Stimulated activated CD4-positive, alpha-beta T cell treated with anti-CD3 and anti-CD28 coated beads, Interleukin-2, amount 100 ng/mL, for 48 hours (primary cell): ENCODE results near the gene CACNB3.

Source experiments
- DNase-seq, 2 donors: peaks; one replicate each; pipeline ENCODE4 v3.0.0-alpha.2; 2020

CACNB3 gene

GRCh38 chr12:48788854-48789775 lies 29.2 kb upstream of the CACNB3 start, which contains the start of gene ADCY6:
TSS of gene ADCY6 (minus strand) at chr12:48789089. CDS start at chr12:48783434, 5,655 bp downstream.
- DNase-seq: no peak

DNA sequence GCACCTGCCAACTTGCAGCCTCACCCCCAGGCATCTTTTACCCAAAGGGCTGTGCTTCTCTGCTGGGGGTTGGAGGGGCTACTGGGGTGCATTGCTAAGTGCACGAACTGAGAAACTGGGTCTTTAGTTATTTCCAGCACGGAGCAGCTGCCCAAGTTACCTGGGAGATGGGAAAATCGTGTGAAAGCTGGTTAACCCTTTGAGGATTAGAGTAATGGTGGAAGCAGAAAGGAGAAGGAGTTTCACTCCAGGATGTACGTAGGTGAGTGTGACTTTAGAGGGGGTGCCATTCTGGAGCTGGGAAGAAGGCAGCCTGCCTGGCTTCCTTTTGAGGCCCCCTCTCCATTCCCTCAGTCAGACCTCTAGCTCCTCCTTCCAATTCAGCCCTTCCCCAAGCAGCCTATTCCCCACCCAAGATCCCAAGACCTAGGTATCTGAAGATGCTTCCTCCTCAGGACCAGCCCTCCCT lies 28.4 kb upstream of the CACNB3 start:
- no peak for DNase-seq

DNA sequence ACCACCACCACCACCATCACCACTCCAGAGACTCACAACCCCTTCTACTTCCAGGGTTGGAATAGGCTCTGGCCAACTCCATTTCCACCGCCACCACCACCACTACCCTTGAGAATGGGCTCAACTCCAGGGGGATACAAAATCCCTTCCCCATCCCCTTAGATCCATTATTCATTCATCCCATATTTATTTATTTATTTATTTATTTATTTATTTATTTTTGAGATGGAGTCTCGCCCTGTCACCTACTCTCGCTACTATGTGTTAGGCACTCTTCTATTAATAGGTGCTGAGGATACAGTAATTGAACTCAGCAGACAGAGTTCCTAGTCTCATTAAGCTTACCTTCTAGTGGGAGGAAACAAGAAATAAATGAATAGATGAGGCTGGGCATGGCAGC lies 24.6 kb upstream of the CACNB3 start:
- DNase-seq: no peak

- no peak for DNase-seq
Observed at GRCh38 chr12:48794870-48795269, 23.4 kb upstream of the CACNB3 start.

- peak; percentile 51 to 61 for DNase-seq
Observed at GRCh38 chr12:48795550-48796455, 22.5 kb upstream of the CACNB3 start.

GRCh38 chr12:48796976-48797375 lies 21.3 kb upstream of the CACNB3 start:
- DNase-seq: no peak

- DNase-seq: no peak
Observed at GRCh38 chr12:48800457-48800856, 17.8 kb upstream of the CACNB3 start.

GRCh38 chr12:48800971-48801370 lies 17.3 kb upstream of the CACNB3 start:
- DNase-seq: no peak

DNA sequence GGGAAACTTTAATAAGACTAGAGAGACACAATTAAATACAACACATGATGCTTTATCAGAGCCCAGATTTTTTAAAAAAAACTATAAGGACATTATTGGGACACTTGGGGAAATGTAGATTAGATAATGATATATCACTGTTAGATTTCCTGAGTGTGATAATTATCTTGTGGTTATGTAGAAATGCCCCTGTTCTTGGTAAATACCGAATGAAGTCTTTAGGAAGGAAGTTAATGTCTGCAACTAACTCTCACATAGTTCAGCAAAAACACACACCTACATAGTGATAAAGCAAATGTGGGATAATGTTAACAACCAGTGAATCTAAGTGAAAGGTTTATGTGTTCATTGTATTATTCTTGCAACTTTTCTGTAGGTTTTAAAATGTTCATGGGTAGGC lies 14.6 kb upstream of the CACNB3 start:
- no peak for DNase-seq

DNA sequence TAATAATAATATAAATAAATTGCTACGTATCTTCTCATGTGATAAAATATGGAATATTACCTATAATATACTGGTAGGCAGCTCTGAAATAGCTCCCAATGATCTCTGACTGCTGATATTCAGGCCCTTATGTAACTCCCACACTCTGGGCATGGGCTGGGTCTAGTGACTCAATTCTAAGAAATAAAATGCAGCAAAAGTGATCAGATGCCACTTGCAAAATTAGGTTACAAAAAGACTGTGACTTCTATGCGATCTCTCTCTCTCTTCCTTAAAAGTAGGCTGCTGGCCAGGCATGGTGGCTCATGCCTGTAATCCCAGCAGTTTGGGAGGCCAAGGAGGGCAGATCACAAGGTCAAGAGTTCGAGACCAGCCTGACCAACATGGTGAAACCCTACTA lies 10.3 kb upstream of the CACNB3 start:
- DNase-seq: no peak

DNA sequence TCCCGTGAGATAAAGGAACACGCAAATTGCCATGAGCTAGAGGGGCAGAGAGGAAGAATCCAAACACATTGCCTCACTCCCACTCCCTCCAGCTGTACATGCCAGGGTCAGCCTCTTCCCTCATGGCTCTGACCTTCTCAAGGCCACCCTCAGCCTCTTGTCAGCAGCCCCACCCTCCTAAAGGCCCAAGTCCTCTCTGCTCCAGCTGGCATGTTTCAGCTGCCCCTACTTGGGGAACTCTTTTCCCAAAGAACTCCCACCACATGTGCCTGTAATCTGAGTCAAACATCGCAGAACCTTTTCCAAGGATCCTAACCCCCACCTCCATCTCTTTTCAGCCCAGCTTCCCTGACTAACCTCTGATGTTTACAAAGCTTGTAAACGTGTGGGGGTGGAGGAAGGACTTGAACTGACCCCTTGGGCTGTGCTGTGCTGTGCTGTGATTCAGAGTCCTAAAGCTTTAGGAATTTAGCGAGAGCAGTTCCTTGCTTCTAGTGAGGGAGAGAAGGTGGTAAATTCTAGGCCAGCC lies 7.3 kb upstream of the CACNB3 start:
- DNase-seq: no peak

DNA sequence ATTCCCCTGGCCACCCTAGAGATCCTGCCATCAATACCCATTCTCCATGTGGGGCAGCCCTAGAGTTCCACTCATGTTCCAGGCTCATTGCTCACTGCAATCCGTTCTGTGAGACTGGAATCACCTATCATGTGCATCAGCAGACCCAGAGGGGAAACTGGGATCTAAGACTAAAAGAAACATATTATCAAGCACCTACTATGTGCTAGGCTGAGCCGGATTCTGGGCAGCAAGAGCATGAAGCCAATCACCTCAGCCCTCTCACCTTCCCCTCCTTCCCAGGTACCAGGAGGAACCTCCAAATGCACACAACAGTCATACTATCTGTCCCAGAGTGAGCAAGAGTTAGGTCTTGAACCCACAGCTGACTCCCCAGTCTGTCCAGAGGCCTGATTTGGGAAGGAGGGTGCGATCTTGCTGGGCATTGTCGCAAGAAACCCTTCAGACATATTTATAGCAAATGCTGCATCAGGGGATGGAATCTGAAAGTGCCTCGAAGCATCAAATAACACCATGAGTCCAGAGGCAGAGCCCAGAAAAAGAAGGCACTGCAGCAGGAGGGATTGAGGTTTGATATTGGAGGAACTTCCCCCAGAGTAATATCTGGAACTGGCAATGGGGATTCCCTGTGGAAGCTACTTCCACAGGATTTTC lies 6.7 kb upstream of the CACNB3 start:
- no peak for DNase-seq

DNA sequence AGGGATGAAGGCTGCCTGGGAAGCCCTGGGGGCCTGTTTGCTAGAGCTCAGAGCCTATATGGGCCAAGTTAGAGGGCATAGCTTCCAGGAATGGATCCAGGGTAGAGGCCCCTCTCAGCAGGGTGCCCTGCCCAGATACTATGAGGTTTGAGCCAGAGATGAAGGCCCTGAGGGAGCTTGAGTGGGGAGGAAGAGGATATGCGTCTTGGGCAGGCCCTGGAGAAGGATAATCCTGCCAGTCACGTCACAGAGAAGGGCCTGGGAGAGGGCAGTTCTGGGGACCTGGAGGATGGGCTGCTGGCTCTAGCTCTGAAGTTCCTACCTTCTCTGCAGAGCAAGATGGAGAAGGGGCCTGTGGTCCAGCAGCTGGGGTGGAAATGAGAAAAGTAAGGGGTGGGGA lies 5.9 kb upstream of the CACNB3 start:
- no peak for DNase-seq

DNA sequence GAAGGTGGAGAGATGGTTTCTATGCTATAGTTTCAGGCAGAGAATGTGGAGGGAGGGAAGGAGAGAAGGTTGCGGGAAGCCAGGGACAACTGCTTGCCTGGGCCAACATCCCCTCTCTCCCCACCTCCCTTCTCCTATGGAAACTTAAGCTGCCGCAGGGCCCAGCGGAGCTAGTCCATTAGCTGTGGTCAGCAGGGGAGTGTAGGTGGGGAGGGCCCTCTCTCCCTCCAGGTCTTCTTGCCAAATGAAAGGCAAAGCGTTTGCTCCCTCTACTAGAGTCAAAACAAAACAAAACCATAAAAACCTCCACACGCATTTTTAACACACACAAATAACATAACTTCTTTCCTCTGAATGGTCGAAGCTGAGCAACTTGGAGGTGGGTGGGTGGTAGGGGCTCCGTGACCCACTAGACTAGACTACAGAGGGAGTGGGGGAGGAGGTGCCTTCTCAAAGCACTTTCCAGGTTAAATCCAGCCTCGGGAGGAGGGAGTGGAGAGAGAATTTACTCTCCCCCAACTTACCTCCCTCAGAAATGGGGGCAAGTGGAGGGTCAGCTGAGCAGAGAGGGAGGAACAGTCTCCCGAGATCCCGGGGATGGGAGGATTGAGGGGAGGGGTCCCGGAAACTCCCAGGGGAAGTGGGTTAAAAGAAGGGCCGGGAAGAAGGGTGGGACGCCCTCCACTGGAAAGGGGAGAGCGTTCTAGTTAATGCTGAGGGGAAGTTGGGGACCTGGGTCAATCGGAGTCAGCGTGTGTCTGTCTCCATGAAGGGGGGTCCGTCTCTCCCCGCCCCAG lies 4.6 kb upstream of the CACNB3 start:
- no peak for DNase-seq

- DNase-seq: peak; percentile 78 to 84
Observed at GRCh38 chr12:48814262-48815125, 3.8 kb upstream of the CACNB3 start.

DNA sequence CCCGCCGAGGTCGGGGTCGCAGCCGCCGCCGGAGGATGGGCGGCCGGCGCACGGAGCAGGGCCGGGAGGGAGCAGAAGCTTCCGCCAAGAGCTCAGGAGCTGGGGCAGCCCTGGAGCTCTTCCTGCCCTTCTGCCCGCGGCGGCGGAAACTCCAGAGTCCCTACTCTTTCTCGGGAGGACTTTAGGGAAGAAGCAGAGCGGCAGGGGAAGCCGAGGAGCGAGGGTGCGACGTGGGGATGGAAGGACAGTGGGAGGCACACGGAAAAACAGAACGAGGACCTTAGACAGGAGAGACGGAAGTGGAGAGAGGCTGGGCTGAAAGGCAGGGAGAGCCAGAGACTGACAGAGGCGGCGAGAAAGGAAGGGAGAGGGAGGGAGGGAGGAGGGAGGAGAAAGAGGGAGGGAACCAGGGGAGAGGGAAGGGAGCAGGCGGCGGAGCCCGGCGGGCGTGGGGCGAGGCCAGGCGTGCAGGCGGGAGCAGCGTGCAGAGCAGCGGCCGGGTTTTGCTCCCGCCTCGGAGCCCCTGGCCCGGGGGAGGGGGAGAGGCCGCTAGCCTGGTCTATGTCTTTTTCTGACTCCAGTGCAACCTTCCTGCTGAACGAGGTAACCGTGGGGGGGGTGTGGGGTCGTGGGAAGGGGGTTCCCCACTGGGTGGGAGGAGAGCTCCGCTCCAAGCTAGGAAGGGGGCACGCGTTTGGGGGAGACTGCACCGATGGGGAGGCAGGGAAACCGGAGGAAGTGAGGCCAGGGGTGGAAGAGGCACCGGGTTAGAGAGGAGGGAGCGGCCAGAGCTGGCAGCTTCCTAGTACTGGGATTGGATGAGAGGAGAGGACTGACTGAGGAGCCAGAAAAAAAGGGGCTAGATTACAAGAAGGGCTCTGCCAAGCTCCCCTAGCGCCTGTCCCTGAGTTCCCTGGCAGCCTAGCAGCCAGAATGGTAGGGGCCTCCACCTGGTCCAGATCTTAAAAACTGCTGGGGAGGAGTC lies 2.9 kb upstream of the CACNB3 start:
- DNase-seq: peak; percentile 29 to 32

DNA sequence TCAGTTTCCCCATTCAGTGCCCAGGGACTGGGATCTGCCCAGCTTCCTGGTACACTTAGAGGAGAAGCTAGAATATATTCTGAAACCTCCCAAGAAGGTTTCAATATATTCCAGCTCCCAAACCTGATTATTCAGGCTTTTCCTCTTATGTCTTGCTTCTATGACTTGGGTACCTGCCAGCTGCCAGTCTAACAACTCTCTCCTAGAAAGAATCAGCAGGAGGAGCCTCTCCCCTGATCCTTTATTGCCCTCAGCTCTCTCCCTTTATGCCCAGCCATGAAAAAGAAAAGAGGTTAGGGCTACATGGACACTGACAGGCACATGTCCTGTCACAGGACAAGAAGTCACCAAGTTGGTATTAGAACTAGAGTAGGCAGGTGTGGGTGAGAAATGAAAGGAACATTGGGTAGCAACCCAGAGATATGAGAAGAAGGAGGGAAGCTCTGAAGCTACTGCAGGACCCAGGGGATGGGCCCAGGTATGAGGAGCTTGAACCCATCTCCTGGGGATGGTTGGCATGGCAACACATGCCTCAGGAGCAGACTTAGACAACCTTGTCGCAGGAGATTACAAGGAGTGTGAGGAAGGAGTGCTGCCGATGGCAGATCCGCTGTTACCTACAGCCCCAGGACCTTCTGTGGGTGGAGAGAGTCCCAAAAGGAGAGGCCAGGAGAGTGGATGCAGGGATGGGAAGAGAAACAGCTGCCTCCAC lies 2.0 kb upstream of the CACNB3 start:
- no peak for DNase-seq

- peak in 1 of 2 donors; percentile 31 for DNase-seq
Observed at GRCh38 chr12:48818831-48819590, 715 bp downstream of the CACNB3 start.
